OCI-LY7 (cell line): ENCODE results near the gene DUSP18. TPM values are rescaled to one million over a fixed set of nuclear protein-coding genes. Genes with fewer than 3 reads are reported as not detected.

ENCODE experiments used
- BruUV-seq: library from RNA; stranded (reverse); fragments of 400-500 nt; replicated peaks from 2 replicates; lab custom pipeline; 2021; lab: Mats Ljungman, UMichigan
- CTCF ChIA-PET: fragments of 300-600 bp; sonication (Branson Sonifier 250); formaldehyde crosslinking; loops from one replicate; lab custom pipeline; 2022; ENCODE audit warnings: antibody characterized with exemption; ENCODE audit not compliant: unreplicated experiment; lab: Charles Lee
- POLR2A ChIA-PET: fragments of 300-600 bp; sonication (Branson Sonifier 250); formaldehyde crosslinking; loops from one replicate; lab custom pipeline; 2022; ENCODE audit warnings: antibody characterized with exemption; lab: Charles Lee
- DNase-seq: peaks from one replicate; pipeline ENCODE4 v3.0.0-alpha.2; 2015; ENCODE audit warnings: low spot score
- H2AFZ ChIP-seq: fragments of 200-600 bp; sonication (generic), shearing (Covaris generic); 2 replicates; pipeline ENCODE4 v1.6.1; 2014; ENCODE audit warnings: mild to moderate bottlenecking, antibody characterized with exemption, low read length, moderate library complexity
- H3K27ac ChIP-seq: fragments of 200-600 bp; sonication (generic); 2 replicates; pipeline ENCODE4 v1.5.1; 2014; ENCODE audit warnings: mixed run types, low read depth, mild to moderate bottlenecking, moderate library complexity, low read length, inconsistent platforms; ENCODE audit not compliant: poor library complexity, severe bottlenecking
- H3K36me3 ChIP-seq: fragments of 200-600 bp; sonication (generic); 2 replicates; pipeline ENCODE4 v1.6.1; 2014; ENCODE audit warnings: mild to moderate bottlenecking, antibody characterized with exemption, low read length, moderate library complexity, mixed read lengths; ENCODE audit not compliant: insufficient read depth
- H3K4me1 ChIP-seq: fragments of 200-600 bp; sonication (generic); 2 replicates; pipeline ENCODE4 v1.5.1; 2014; ENCODE audit warnings: mild to moderate bottlenecking, low read length; ENCODE audit not compliant: insufficient read depth, poor library complexity, severe bottlenecking
- H3K4me2 ChIP-seq: fragments of 200-600 bp; sonication (generic); 2 replicates; pipeline ENCODE4 v1.6.1; 2014; ENCODE audit warnings: mild to moderate bottlenecking, low read length
- H3K4me3 ChIP-seq: fragments of 200-600 bp; sonication (generic); 2 replicates; pipeline ENCODE4 v1.5.1; 2014; ENCODE audit warnings: mild to moderate bottlenecking, low read depth, low read length; ENCODE audit not compliant: poor library complexity, severe bottlenecking
- H3K79me2 ChIP-seq: fragments of 200-600 bp; sonication (generic); 2 replicates; pipeline ENCODE4 v1.6.1; 2016; ENCODE audit warnings: low read depth, mild to moderate bottlenecking, low read length, moderate library complexity, mixed read lengths; ENCODE audit not compliant: insufficient read depth
- H3K9me2 ChIP-seq: fragments of 200-600 bp; sonication (generic); 2 replicates; pipeline ENCODE4 v1.6.1; 2016; ENCODE audit warnings: mild to moderate bottlenecking, low read length, mixed read lengths; ENCODE audit not compliant: insufficient read depth
- H3K9me3 ChIP-seq: fragments of 200-600 bp; sonication (generic); 2 replicates; pipeline ENCODE4 v1.6.1; 2014; ENCODE audit warnings: mild to moderate bottlenecking, mixed run types, low read length, mixed read lengths
- H4K20me1 ChIP-seq: fragments of 200-600 bp; sonication (generic); 2 replicates; pipeline ENCODE4 v1.6.1; 2014; ENCODE audit warnings: mild to moderate bottlenecking, antibody characterized with exemption, low read length, moderate library complexity, mixed read lengths; ENCODE audit not compliant: insufficient read depth
- EZH2phosphoT487 ChIP-seq: fragments of 200-600 bp; sonication (generic); IDR thresholded peaks from 2 replicates; pipeline ENCODE4 v1.6.1; 2018; ENCODE audit warnings: low read depth, borderline replicate concordance, mild to moderate bottlenecking, mixed run types, antibody characterized with exemption, low read length, moderate library complexity, mixed read lengths
- intact Hi-C: fragments of 100-400 bp; cut with micrococcal nuclease; formaldehyde crosslinking; loops from one replicate; pipeline ENCODE4 v1.10.0; 2022; ENCODE audit not compliant: unreplicated experiment
- total RNA-seq, 2 experiments: library from RNA; depleted of rRNA in 1 of 2; stranded (reverse); fragments of >200 nt in 1 of 2; shearing (Covaris generic) in 1 of 2; gene quantifications; 2 replicates each; pipeline ENCODE4 v1.2.3, GENCODE V29; 2014 to 2022
- TF ChIP-seq, protein P1 (sequence below): fragments of 200-600 bp; sonication (generic); conservative IDR thresholded peaks from 2 replicates; pipeline ENCODE4 v1.5.1; 2014; ENCODE audit warnings: mild to moderate bottlenecking, antibody characterized with exemption, low read length, moderate library complexity, mixed read lengths

The DUSP18 gene
- total RNA-seq, 2 experiments from 2014 or later, result 5.0 to 6.4 TPM

DNA sequence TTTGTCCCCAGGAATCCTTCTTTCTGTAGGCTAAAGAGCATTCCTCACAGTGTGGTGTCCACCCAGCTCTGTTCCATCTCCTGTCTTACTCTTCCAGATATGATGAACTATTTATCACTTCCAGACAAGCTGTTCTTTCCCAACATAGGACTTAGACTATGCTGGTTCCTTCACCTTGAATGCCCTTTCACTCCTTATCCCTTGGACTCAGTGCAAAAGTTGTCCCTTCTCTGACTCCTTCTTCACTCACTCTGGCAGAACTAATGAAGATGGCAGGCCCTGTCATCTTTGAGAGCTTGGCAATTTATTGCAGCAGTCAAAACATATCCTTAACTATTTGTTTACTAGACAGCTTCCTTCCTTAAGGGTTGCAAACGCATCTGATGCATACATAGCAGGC, 23.5 kb upstream of the DUSP18 start:
- H3K4me2 ChIP-seq, result no peak overlapping the region
- BruUV-seq, result no TSS peak
- H3K79me2 ChIP-seq, result no peaks in the 10 kb centered on the region
- H3K36me3 ChIP-seq, result no peaks in the 10 kb centered on the region
- TF ChIP-seq EZH2phosphoT487, result no peak
- TF ChIP-seq, protein P1, sequence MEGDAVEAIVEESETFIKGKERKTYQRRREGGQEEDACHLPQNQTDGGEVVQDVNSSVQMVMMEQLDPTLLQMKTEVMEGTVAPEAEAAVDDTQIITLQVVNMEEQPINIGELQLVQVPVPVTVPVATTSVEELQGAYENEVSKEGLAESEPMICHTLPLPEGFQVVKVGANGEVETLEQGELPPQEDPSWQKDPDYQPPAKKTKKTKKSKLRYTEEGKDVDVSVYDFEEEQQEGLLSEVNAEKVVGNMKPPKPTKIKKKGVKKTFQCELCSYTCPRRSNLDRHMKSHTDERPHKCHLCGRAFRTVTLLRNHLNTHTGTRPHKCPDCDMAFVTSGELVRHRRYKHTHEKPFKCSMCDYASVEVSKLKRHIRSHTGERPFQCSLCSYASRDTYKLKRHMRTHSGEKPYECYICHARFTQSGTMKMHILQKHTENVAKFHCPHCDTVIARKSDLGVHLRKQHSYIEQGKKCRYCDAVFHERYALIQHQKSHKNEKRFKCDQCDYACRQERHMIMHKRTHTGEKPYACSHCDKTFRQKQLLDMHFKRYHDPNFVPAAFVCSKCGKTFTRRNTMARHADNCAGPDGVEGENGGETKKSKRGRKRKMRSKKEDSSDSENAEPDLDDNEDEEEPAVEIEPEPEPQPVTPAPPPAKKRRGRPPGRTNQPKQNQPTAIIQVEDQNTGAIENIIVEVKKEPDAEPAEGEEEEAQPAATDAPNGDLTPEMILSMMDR, result no peak
- no peaks in the 10 kb centered on the region for H4K20me1 ChIP-seq
- H3K9me2 ChIP-seq, result no peaks in the 10 kb centered on the region
- intact Hi-C loops, result no loop called here
- H3K27ac ChIP-seq, result no peak overlapping the region
- no peaks in the 10 kb centered on the region for H3K9me3 ChIP-seq
- POLR2A ChIA-PET, result interaction anchor here (0.6 kb wide), 1 partner anchor 1204 kb away, joined by 5 read pairs; no protein-coding TSS in a partner anchor
- CTCF ChIA-PET, result no interaction called here
- H3K4me1 ChIP-seq, result no peaks in the 10 kb centered on the region
- no peak overlapping the region for H2AFZ ChIP-seq
- DNase-seq, result no peak
- no peak overlapping the region for H3K4me3 ChIP-seq

DNA sequence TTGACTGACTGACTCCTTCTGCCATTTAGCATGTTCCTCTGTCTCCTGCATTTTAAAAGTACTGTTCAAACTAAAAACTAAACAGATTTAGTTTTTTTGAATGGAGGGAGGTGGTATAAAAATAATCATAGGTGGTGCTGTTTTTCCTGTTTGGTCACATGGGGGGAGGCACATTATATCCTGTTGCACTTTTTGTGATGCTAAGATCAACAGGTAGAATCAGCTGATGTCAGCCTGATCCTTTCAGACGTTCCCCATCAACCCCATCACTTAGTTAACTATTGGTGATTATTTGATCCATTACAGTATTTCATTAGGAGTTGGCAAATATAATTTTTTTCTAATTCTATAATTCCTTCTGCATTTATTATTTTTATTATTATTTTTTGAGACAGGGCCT, 21.9 kb upstream of the DUSP18 start:
- no peaks in the 10 kb centered on the region for H3K79me2 ChIP-seq
- TF ChIP-seq, protein P1, result no peak
- no peak for TF ChIP-seq EZH2phosphoT487
- no peak for DNase-seq
- CTCF ChIA-PET, result no interaction called here
- intact Hi-C loops, result no loop called here
- H3K27ac ChIP-seq, result no peak overlapping the region
- no peaks in the 10 kb centered on the region for H4K20me1 ChIP-seq
- POLR2A ChIA-PET, result no interaction called here
- BruUV-seq, result no TSS peak
- no peaks in the 10 kb centered on the region for H3K9me2 ChIP-seq
- H3K36me3 ChIP-seq, result no peaks in the 10 kb centered on the region
- no peak overlapping the region for H3K4me2 ChIP-seq
- H3K4me1 ChIP-seq, result no peaks in the 10 kb centered on the region
- no peaks in the 10 kb centered on the region for H3K9me3 ChIP-seq
- H2AFZ ChIP-seq, result no peak overlapping the region
- no peak overlapping the region for H3K4me3 ChIP-seq

DNA sequence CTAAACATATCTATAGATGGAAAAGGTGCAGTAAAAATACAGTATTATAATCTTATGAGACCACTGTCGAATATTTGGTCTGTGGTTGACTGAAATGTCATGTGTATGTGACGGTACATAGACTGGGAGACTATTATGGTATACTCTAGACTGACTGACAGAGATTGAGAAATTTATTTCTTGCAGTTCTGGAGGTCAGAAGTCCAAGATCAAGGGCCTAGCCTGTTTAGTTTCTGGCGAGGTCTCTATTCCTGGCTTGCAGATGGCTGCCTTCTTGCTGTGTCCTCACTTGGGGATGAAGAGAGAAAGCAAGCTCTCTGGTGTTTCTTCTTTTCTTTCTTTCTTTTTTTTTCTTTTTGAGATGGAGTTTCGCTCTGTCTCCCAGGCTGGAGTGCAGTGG, 19.7 kb upstream of the DUSP18 start:
- Histone ChIP-seq H3K9me2 (no peaks in the 10 kb centered on the region), H2AFZ (no peak overlapping the region), H3K79me2 (no peaks in the 10 kb centered on the region), H3K4me1 (no peaks in the 10 kb centered on the region), H3K27ac (no peak overlapping the region), H3K4me2 (no peak overlapping the region), H3K36me3 (no peaks in the 10 kb centered on the region), H3K4me3 (no peak overlapping the region), H3K9me3 (no peaks in the 10 kb centered on the region), H4K20me1 (no peaks in the 10 kb centered on the region)
- no peak for DNase-seq
- ChIA-PET CTCF (no interaction called here), POLR2A (no interaction called here)
- BruUV-seq, result no TSS peak
- intact Hi-C loops, result no loop called here
- TF ChIP-seq, protein P1, result no peak
- no peak for TF ChIP-seq EZH2phosphoT487
